ENCODE measurements around the gene SOHLH1.

DNA sequence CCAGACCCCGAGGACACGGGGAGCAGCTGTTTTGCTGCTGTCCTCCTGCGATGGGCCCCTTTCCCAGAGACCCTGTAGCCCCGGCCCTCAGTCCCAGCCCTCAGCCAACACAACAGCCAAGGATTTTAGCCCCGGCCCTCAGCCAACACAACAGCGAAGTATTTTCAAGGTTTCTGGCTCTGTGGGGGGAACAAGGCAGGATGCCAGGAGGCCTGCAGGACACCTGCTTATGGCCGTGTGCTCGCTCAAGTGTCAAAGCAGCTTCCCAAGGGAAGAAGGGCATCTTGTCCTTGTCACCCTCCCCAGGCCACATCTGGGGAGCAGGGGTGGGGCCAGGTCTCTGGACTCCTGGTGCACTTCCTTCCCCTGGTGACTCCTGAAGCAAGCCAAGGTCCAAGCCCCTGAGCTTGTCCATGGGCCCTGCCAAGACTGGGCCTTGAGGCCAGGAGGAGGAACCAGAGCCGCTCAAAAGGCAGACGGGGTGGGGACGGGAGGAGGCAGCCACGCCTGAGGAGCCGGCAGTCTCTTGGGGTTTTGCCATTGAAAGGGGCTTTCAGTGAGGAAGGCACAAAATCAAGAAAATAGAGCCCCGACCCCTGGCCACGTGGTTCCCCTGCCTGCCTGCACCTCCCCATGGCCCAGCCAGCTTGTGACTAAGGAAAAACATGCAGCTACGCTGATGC, 13.5 kb upstream of the SOHLH1 start:
- TF ChIP-seq CTCF (conservative IDR thresholded peaks at IDR 0.05; ENCODE audit: low read length): no peak
- TF ChIP-seq EZH2phosphoT487 (IDR thresholded peaks at IDR 0.05; ENCODE audit: borderline replicate concordance, low read depth, low read length): no peak
